Right atrium auricular region (tissue), 2 donors: ENCODE data around the gene BAIAP2L2. TPM values are rescaled to one million over a fixed set of nuclear protein-coding genes. Genes with fewer than 3 reads are reported as not detected.
"Not testable (repeated sequence)": the region's sequence is repeated elsewhere in the genome, so short reads cannot be mapped to it uniquely, and the experiment has no call there.

Experiments used
- DNase-seq: peaks from one replicate; pipeline ENCODE4 v3.0.0-alpha.2; 2019; ENCODE audit warnings: low spot score
- H3K27ac ChIP-seq, 2 donors: fragments of 200-600 bp; sonication (generic); 1 replicate in 1 of 2; 2 replicates in 1 of 2; pipeline ENCODE4 v1.5.1; 2016 to 2019
- H3K27me3 ChIP-seq, 2 donors: fragments of 200-600 bp; sonication (generic); one replicate each; pipeline versions ENCODE4 v1.5.1 to v1.6.0; 2017 to 2019
- H3K36me3 ChIP-seq: fragments of 200-600 bp; sonication (generic); one replicate; pipeline ENCODE4 v1.5.1; 2016
- H3K4me1 ChIP-seq, 2 donors: fragments of 200-600 bp; sonication (generic); one replicate each; pipeline versions ENCODE4 v1.5.1 to v1.6.0; 2017 to 2019
- H3K4me3 ChIP-seq, 2 donors: fragments of 200-600 bp; sonication (generic); 1 replicate in 1 of 2; 2 replicates in 1 of 2; pipeline ENCODE4 v1.5.1; 2017 to 2019; ENCODE audit warnings: mild to moderate bottlenecking in 1 of 2, moderate library complexity in 1 of 2
- H3K9me3 ChIP-seq, 2 donors: fragments of 200-600 bp; sonication (generic); one replicate each; pipeline ENCODE4 v1.5.1; 2019
- CTCF ChIP-seq, 2 donors: fragments of 200-600 bp; sonication (generic); IDR thresholded peaks; one replicate each; pipeline ENCODE4 v1.5.1; 2019; ENCODE audit warnings: antibody characterized with exemption in 2 of 2
- total RNA-seq, 2 donors: library from RNA; depleted of rRNA; stranded (reverse); fragments of >200 nt; gene quantifications; one replicate each; pipeline ENCODE4 v1.1.0, GENCODE V29; 2016

The BAIAP2L2 gene
- total RNA-seq, 2 donors from 2014 or later = 0.63 TPM; not detected in 1

GRCh38 chr22:38118182-38118581 is 7.7 kb upstream of the BAIAP2L2 start:
- Histone ChIP-seq H3K27me3 (no peaks in the 10 kb centered on the region), H3K27ac (no peak overlapping the region), H3K4me1 (peaks cover 0 to 12% of the 10 kb centered on the region in 2 donors), H3K9me3 (no peaks in the 10 kb centered on the region), H3K36me3 (no peaks in the 10 kb centered on the region), H3K4me3 (no peak overlapping the region)
- no peak for DNase-seq
- TF ChIP-seq CTCF (IDR thresholded peaks at IDR 0.05) = no peak

GRCh38 chr22:38117556-38117955 is 7.1 kb upstream of the BAIAP2L2 start:
- not testable (repeated sequence) for H3K4me3 ChIP-seq, H3K27me3 ChIP-seq, H3K9me3 ChIP-seq, H3K27ac ChIP-seq, H3K36me3 ChIP-seq, DNase-seq
- peaks cover 0 to 12% of the 10 kb centered on the region in 2 donors for H3K4me1 ChIP-seq

GRCh38 chr22:38115423-38116205 is 5.1 kb upstream of the BAIAP2L2 start:
- no peak for DNase-seq
- no peak overlapping the region for H3K27ac ChIP-seq
- no peak overlapping the region for H3K4me3 ChIP-seq
- no peaks in the 10 kb centered on the region for H3K9me3 ChIP-seq
- H3K27me3 ChIP-seq = no peaks in the 10 kb centered on the region
- H3K36me3 ChIP-seq = no peaks in the 10 kb centered on the region
- peaks cover 0 to 12% of the 10 kb centered on the region in 2 donors for H3K4me1 ChIP-seq
- no peak for TF ChIP-seq CTCF (IDR thresholded peaks at IDR 0.05)

- H3K36me3 ChIP-seq = no peaks in the 10 kb centered on the region
- no peaks in the 10 kb centered on the region for H3K9me3 ChIP-seq
- DNase-seq = peak; percentile 87
- peak; percentile 92 to 95 for TF ChIP-seq CTCF (IDR thresholded peaks at IDR 0.05)
- H3K27ac ChIP-seq = no peak overlapping the region
- H3K4me1 ChIP-seq = peaks cover 0 to 12% of the 10 kb centered on the region in 2 donors
- no peak overlapping the region for H3K4me3 ChIP-seq
- H3K27me3 ChIP-seq = no peaks in the 10 kb centered on the region
Observed at GRCh38 chr22:38114484-38115398, 4.3 kb upstream of the BAIAP2L2 start.

- peaks cover 0 to 19% of the 10 kb centered on the region in 2 donors for H3K4me1 ChIP-seq
- no peak overlapping the region for H3K27ac ChIP-seq
- no peak overlapping the region for H3K4me3 ChIP-seq
- H3K9me3 ChIP-seq = no peaks in the 10 kb centered on the region
- TF ChIP-seq CTCF (IDR thresholded peaks at IDR 0.05) = no peak
- H3K27me3 ChIP-seq = no peaks in the 10 kb centered on the region
- H3K36me3 ChIP-seq = no peaks in the 10 kb centered on the region
- DNase-seq = no peak
Observed at GRCh38 chr22:38112381-38112780, 1.9 kb upstream of the BAIAP2L2 start.

- TF ChIP-seq CTCF (IDR thresholded peaks at IDR 0.05) = no peak
- Histone ChIP-seq H3K36me3 (no peaks in the 10 kb centered on the region), H3K4me3 (no peak overlapping the region), H3K27ac (no peak overlapping the region), H3K9me3 (no peaks in the 10 kb centered on the region), H3K4me1 (peaks cover 0 to 19% of the 10 kb centered on the region in 2 donors), H3K27me3 (no peaks in the 10 kb centered on the region)
- DNase-seq = no peak
Observed at GRCh38 chr22:38111925-38112355, 1.5 kb upstream of the BAIAP2L2 start.
